KMS-11 (cell line): ENCODE data around the gene TEDDM1.

Source experiments
- H2AFZ ChIP-seq: fragments of 200-600 bp; sonication (generic); 2 replicates; pipeline ENCODE4 v1.6.1; 2016; ENCODE audit warnings: antibody characterized with exemption, mixed run types, low read depth
- H3K27ac ChIP-seq: fragments of 200-600 bp; sonication (generic); 2 replicates; pipeline ENCODE4 v1.6.1; 2016; ENCODE audit warnings: mild to moderate bottlenecking, mixed run types
- H3K27me3 ChIP-seq: fragments of 200-600 bp; sonication (generic); 2 replicates; pipeline ENCODE4 v1.6.1; 2017; ENCODE audit warnings: mild to moderate bottlenecking, low read depth, mixed run types, moderate library complexity; ENCODE audit not compliant: insufficient read depth
- H3K36me3 ChIP-seq: fragments of 200-600 bp; sonication (generic); 2 replicates; pipeline ENCODE4 v1.6.1; 2017; ENCODE audit warnings: mild to moderate bottlenecking, mixed run types; ENCODE audit not compliant: insufficient read depth
- H3K4me1 ChIP-seq: fragments of 200-600 bp; sonication (generic); 2 replicates; pipeline ENCODE4 v1.6.1; 2016; ENCODE audit warnings: mild to moderate bottlenecking, low read depth, mixed run types; ENCODE audit not compliant: poor library complexity, severe bottlenecking
- H3K4me2 ChIP-seq: fragments of 200-600 bp; sonication (generic); 2 replicates; pipeline ENCODE4 v1.7.0; 2016; ENCODE audit warnings: mild to moderate bottlenecking, mixed run types
- H3K4me3 ChIP-seq: fragments of 200-600 bp; sonication (generic); IDR thresholded peaks from 2 replicates; pipeline ENCODE4 v1.6.1; 2017; ENCODE audit warnings: low read depth, low read length, mixed read lengths; ENCODE audit not compliant: insufficient read depth
- H3K79me2 ChIP-seq: fragments of 200-600 bp; sonication (generic); 2 replicates; pipeline ENCODE4 v1.6.1; 2016; ENCODE audit warnings: low read depth, mixed run types; ENCODE audit not compliant: insufficient read depth
- H3K9ac ChIP-seq: fragments of 200-600 bp; sonication (generic); 2 replicates; pipeline ENCODE4 v1.6.1; 2016; ENCODE audit warnings: mild to moderate bottlenecking, mixed run types
- H4K20me1 ChIP-seq: fragments of 200-600 bp; sonication (generic); 2 replicates; pipeline ENCODE4 v1.6.1; 2016; ENCODE audit warnings: mild to moderate bottlenecking, mixed run types; ENCODE audit not compliant: insufficient read depth
- CTCF ChIP-seq: fragments of 200-600 bp; sonication (generic); conservative IDR thresholded peaks from 2 replicates; pipeline ENCODE4 v1.6.1; 2017; ENCODE audit warnings: low read depth, mild to moderate bottlenecking, antibody characterized with exemption, low read length, moderate library complexity, mixed read lengths

TEDDM1 gene

GRCh38 chr1:182386980-182387379 is 13.5 kb downstream of the TEDDM1 start:
- no peaks in the 10 kb centered on the region for H4K20me1 ChIP-seq
- no peak for TF ChIP-seq CTCF
- no peak overlapping the region for H2AFZ ChIP-seq
- H3K9ac ChIP-seq = no peak overlapping the region
- H3K4me2 ChIP-seq = no peak overlapping the region
- H3K4me1 ChIP-seq = peaks cover 18% of the 10 kb centered on the region
- H3K4me3 ChIP-seq = no peak overlapping the region
- H3K79me2 ChIP-seq = peaks cover 13% of the 10 kb centered on the region
- H3K36me3 ChIP-seq = peaks cover 4% of the 10 kb centered on the region; the same call in 1 of the 2 replicates
- H3K27ac ChIP-seq = no peak overlapping the region
- no peaks in the 10 kb centered on the region for H3K27me3 ChIP-seq

- no peak for TF ChIP-seq CTCF
- Histone ChIP-seq H3K27ac (no peak overlapping the region), H3K79me2 (peaks cover 13% of the 10 kb centered on the region), H4K20me1 (no peaks in the 10 kb centered on the region), H3K4me2 (no peak overlapping the region), H3K36me3 (peaks cover 4% of the 10 kb centered on the region; the same call in 1 of the 2 replicates), H3K27me3 (no peaks in the 10 kb centered on the region), H3K4me1 (peaks cover 18% of the 10 kb centered on the region), H3K4me3 (no peak overlapping the region), H2AFZ (no peak overlapping the region), H3K9ac (no peak overlapping the region)
Measured at GRCh38 chr1:182385885-182386853, 14.3 kb downstream of the TEDDM1 start.

GRCh38 chr1:182384387-182384960 is 16.0 kb downstream of the TEDDM1 start:
- Histone ChIP-seq H3K27ac (no peak overlapping the region), H3K36me3 (peaks cover 4% of the 10 kb centered on the region; the same call in 1 of the 2 replicates), H3K9ac (no peak overlapping the region), H3K27me3 (no peaks in the 10 kb centered on the region), H3K79me2 (no peaks in the 10 kb centered on the region; the same call in 1 of the 2 replicates), H2AFZ (no peak overlapping the region), H3K4me3 (no peak overlapping the region), H3K4me2 (no peak overlapping the region), H3K4me1 (peaks cover 7% of the 10 kb centered on the region), H4K20me1 (no peaks in the 10 kb centered on the region)
- TF ChIP-seq CTCF = no peak

GRCh38 chr1:182383934-182384333 is 16.5 kb downstream of the TEDDM1 start:
- no peak overlapping the region for H3K4me2 ChIP-seq
- peaks cover 2% of the 10 kb centered on the region for H3K4me1 ChIP-seq
- H3K4me3 ChIP-seq = no peak overlapping the region
- H3K79me2 ChIP-seq = no peaks in the 10 kb centered on the region
- no peaks in the 10 kb centered on the region for H3K27me3 ChIP-seq
- H3K27ac ChIP-seq = no peak overlapping the region
- H3K36me3 ChIP-seq = peaks cover 4% of the 10 kb centered on the region; the same call in 1 of the 2 replicates
- no peak overlapping the region for H3K9ac ChIP-seq
- H4K20me1 ChIP-seq = no peaks in the 10 kb centered on the region
- no peak overlapping the region for H2AFZ ChIP-seq
- TF ChIP-seq CTCF = no peak
